ENCODE data around the gene SPATA2.

Gene SPATA2

DNA sequence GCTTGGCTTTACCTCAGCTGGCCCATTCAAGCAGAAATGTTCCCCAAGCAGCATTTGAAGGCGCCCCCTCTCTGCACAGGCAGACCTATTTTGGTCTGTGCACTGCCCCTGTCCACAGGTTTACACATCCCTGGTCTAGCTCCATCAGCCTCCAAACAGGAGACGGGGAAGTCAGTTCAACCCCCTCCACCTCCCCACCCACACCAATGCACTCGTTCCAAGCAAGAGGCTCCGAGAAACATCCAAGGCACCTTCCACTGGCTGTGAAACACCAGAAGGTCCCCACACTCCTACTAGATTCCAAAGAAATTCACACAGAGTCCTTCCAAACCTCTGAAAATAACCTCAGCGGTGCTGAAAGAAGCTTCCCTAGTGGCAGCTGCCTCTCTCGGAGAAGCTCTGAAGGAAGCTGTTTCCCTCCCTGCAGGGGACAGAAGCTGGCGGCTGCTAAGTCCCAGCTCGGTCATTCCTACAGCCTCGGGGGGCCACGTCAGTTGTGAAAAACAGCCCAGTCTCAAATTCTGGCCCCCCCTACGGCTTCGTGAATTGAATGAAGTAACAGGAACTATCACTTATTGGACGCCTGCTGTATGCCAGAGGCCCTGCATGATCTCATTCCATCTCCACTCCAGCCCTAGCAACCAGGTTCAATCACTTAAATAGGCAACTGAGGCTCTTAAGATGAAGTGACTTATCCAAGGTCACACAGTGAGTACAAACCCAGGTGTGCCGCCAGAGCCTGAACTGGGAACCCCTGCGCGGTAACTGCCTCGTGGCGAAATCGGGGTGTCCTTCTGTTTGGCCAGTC lies 815 bp downstream of the SPATA2 start:
- DNase-seq (ENCODE audit: low read depth) = no peak
- TF ChIP-seq, protein P1, sequence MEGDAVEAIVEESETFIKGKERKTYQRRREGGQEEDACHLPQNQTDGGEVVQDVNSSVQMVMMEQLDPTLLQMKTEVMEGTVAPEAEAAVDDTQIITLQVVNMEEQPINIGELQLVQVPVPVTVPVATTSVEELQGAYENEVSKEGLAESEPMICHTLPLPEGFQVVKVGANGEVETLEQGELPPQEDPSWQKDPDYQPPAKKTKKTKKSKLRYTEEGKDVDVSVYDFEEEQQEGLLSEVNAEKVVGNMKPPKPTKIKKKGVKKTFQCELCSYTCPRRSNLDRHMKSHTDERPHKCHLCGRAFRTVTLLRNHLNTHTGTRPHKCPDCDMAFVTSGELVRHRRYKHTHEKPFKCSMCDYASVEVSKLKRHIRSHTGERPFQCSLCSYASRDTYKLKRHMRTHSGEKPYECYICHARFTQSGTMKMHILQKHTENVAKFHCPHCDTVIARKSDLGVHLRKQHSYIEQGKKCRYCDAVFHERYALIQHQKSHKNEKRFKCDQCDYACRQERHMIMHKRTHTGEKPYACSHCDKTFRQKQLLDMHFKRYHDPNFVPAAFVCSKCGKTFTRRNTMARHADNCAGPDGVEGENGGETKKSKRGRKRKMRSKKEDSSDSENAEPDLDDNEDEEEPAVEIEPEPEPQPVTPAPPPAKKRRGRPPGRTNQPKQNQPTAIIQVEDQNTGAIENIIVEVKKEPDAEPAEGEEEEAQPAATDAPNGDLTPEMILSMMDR (conservative IDR thresholded peaks at IDR 0.05; ENCODE audit: low read length) = no peak
- H3K4me3 ChIP-seq (ENCODE audit: low read length) = peak overlapping the region; percentile 98

DNA sequence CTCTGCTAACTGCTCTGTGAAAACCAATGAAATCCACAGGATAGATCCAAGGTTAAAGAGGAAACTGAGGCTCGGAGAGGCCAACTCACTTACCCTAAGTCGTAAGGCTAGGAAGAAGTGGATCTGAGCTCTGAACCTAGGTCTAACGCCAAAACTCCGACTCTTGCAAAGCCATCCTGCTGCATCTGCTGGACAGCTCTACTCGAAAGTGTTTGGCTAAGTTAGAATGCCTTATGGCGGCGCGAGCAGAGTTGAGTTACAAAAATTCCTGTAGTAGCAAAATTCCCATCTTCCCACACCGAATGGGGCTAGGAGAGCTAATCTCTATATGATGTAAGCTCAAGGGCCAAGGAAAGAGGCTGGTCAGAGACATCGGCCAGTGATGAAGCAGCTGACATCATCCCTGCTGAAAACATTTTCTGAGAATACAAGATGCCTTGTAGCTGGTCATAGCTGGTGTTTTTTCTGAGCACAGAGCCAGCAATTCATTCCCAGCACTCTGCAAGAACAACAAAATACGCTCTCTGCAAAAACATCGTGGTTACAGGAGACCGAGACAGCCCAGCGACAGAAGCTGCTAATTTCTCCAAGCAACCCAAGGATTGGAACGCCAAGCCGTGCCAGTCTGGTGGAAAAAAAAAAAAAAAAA lies 1.8 kb downstream of the SPATA2 start:
- TF ChIP-seq, protein P1 (conservative IDR thresholded peaks at IDR 0.05; ENCODE audit: low read length) = no peak
- no peak overlapping the region; the same call in 1 of the 2 replicates for H3K4me3 ChIP-seq (ENCODE audit: low read length)
- no peak for DNase-seq (ENCODE audit: low read depth)

DNA sequence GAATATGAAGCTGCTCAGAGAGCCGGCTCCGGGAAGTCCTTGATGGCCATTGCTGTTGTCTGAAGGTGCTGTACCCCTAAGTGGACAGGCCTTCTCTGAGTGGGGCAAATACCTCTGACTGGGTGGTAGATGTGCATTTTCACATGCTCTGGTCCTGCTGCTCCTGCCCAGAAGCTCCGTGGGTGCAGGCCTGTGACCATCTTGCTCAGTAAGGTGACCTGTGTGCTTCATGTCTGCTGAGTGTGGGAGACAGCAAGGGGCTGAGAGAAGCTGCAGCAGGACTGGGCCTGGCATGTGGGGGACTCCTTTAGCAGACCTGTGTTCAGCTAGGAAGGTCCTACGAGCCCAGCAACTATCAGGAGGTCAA lies 5.0 kb downstream of the SPATA2 start:
- DNase-seq (ENCODE audit: low read depth) = no peak
- H3K4me3 ChIP-seq (ENCODE audit: low read length) = no peak overlapping the region
- TF ChIP-seq, protein P1 (conservative IDR thresholded peaks at IDR 0.05; ENCODE audit: low read length) = no peak

DNA sequence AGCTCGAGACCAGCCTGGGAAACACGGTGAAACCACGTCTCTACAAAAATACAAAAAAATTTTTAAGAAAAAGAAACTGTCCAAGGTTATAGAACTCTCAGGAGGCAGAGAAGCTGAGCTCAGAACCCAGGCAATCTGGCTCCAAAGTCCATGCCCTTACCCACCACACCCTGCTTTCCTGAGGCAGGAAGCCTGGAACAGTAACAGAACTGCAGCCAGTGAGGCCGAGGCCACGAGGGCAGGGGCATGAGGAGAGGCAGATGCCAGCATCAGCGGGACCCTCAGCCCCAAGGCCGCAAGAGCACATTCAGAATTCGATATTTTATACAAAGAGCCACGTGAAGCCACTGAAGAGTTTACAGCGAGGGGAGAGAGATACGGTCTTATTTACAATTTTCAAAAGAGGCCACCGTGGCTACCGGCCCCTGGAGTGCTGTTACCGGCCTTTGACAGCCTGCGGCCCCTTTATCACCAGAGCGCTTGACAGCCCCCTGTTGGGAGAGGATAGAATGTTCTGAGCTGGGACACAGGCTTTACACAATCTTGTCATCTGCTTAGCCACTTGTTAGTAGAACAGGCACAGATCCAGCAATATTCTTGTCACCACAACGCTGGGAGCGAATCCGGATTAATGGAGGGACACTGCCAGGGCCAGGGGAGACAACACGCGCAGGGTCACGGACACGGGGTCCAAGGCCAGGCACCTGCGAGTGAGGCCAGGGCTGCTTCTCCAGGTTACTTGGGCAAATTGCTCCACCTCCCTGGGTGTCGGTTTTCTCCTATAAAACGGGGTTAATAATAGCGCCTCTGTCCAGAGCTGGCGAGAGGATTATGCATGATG lies 5.6 kb downstream of the SPATA2 start:
- H3K4me3 ChIP-seq (ENCODE audit: low read length) = no peak overlapping the region
- no peak for DNase-seq (ENCODE audit: low read depth)
- TF ChIP-seq, protein P1 (conservative IDR thresholded peaks at IDR 0.05; ENCODE audit: low read length) = peak; percentile 28

DNA sequence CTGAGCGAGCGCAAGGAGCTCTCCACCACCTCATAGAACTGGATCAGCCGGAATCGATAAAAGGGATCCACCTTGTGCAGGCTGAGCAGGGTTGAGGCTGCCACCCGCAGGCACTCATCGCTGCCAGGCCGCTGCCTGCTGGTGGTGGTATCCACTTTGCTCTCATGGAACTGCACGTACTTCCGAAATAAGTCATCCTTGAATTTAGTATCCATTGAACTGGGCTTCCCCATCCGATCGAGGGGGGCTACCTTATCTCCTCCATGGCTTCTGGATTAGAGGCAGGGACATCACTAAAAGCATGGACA lies 7.1 kb downstream of the SPATA2 start:
- no peak for DNase-seq (ENCODE audit: low read depth)
- TF ChIP-seq, protein P1 (conservative IDR thresholded peaks at IDR 0.05; ENCODE audit: low read length) = no peak
- H3K4me3 ChIP-seq (ENCODE audit: low read length) = no peak overlapping the region

DNA sequence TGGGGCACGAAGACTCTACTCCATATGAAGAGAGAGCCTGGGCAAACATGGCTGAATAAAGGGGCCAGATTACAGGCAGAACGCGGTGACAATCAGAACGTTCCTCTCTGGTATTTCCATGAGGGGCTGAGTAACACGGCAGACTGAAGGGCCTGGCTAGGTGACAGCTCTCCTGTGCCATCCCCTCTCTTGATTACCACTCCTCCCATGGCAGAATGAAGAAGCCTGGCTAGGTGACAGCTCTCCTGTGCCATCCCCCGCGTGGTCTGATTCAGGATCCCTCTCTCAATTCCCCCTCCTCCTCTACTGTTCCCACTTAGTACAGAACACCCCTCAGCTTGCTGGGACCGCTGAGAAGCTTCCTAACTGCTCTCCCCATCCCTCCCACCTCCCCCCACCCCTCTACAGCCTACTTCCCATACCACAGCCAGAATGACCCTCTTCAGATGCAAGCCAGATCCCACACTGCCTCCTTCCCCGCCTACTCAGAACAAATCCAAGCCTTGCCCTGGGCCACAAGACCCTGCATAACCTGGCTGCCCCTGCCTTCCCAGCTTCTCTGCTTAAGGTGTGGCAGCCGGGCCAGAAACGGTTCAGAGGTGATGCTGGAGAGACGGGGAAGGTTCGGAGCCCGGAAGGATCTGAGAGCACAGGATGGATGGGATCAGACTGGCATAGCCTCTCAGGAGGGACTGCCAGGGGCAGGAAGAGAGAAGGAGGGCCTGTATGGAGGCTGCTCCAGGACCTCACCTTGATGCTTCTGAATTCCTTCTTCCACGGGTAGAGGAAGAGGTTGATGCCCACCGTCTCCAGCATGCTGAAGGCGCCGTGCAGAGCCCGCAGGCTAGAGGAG lies 7.7 kb downstream of the SPATA2 start:
- TF ChIP-seq, protein P1 (conservative IDR thresholded peaks at IDR 0.05; ENCODE audit: low read length) = no peak
- no peak for DNase-seq (ENCODE audit: low read depth)

More for the DNA sequence above, 7.7 kb downstream of the SPATA2 start:
- no peak overlapping the region for H3K4me3 ChIP-seq (ENCODE audit: low read length)
